HG02870 (cell line): ENCODE measurements around the gene KRT12.
"Not testable (repeated sequence)": the region's sequence is repeated elsewhere in the genome, so short reads cannot be mapped to it uniquely, and the experiment has no call there.

ENCODE experiments used
- ATAC-seq: cut with Tn5 transposase; IDR thresholded peaks from one replicate; pipeline ENCODE4 v1.9.1; 2021; ENCODE audit warnings: mild to moderate bottlenecking, moderate library complexity; ENCODE audit not compliant: unreplicated experiment

KRT12 gene

GRCh38 chr17:40818733-40819527, 48.1 kb downstream of the KRT12 start:
- peak; percentile 69 for ATAC-seq

GRCh38 chr17:40818343-40818732, 48.7 kb downstream of the KRT12 start:
- no peak for ATAC-seq

- no peak for ATAC-seq
Measured at GRCh38 chr17:40817103-40817682, 49.8 kb downstream of the KRT12 start.

- ATAC-seq = no peak
Measured at GRCh38 chr17:40816569-40816968, 50.5 kb downstream of the KRT12 start.

GRCh38 chr17:40815381-40815780, 51.6 kb downstream of the KRT12 start:
- no peak for ATAC-seq

GRCh38 chr17:40814657-40815056, 52.4 kb downstream of the KRT12 start:
- not testable (repeated sequence) for ATAC-seq

- ATAC-seq = no peak
Measured at GRCh38 chr17:40813804-40814203, 53.2 kb downstream of the KRT12 start.

GRCh38 chr17:40812639-40813038, 54.4 kb downstream of the KRT12 start:
- no peak for ATAC-seq
